Breast epithelium (tissue), 4 donors: ENCODE measurements around the gene VSIR. TPM values are rescaled to one million over a fixed set of nuclear protein-coding genes. Genes with fewer than 3 reads are reported as not detected.
A peak's percentile ranks its signal among the peaks of the same experiment; 100 is the strongest.

ENCODE experiments used
- DNase-seq, 2 donors: peaks; one replicate each; pipeline ENCODE4 v3.0.0-alpha.2; 2019; ENCODE audit warnings: low spot score in 2 of 2
- H3K27ac ChIP-seq, 2 donors: fragments of 200-600 bp; sonication (generic) in 1 of 2; one replicate each; pipeline ENCODE4 v1.5.1; 2016 to 2019; ENCODE audit warnings: mild to moderate bottlenecking in 1 of 2
- H3K27me3 ChIP-seq, 2 donors: fragments of 200-600 bp; sonication (generic) in 1 of 2; one replicate each; pipeline versions ENCODE4 v1.5.1 to v1.6.0; 2017 to 2019; ENCODE audit warnings: control low read depth in 1 of 2, mild to moderate bottlenecking in 1 of 2
- H3K36me3 ChIP-seq: fragments of 200-600 bp; one replicate; pipeline ENCODE4 v1.5.1; 2019
- H3K4me1 ChIP-seq, 2 donors: fragments of 200-600 bp; sonication (generic); one replicate each; pipeline ENCODE4 v1.5.1; 2016 to 2019; ENCODE audit warnings: control low read depth in 1 of 2
- H3K4me3 ChIP-seq, 3 donors: fragments of 200-600 bp; sonication (generic); 1 replicate in 2 of 3; 2 replicates in 1 of 3; pipeline ENCODE4 v1.5.1; 2016 to 2019; ENCODE audit warnings: mild to moderate bottlenecking in 3 of 3, moderate library complexity in 2 of 3
- H3K9me3 ChIP-seq, 2 donors: fragments of 200-600 bp; sonication (generic) in 1 of 2; one replicate each; pipeline ENCODE4 v1.5.1; 2016 to 2019; ENCODE audit warnings: control low read depth in 1 of 2
- POLR2A ChIP-seq: fragments of 450-650 bp; IDR thresholded peaks from one replicate; pipeline ENCODE4 v1.6.1; 2016; ENCODE audit warnings: antibody characterized with exemption, mild to moderate bottlenecking, moderate library complexity
- POLR2AphosphoS5 ChIP-seq, 3 donors: sonication (generic); formaldehyde crosslinking; IDR thresholded peaks; one replicate each; pipeline ENCODE4 v1.6.1; 2017; ENCODE audit warnings: antibody characterized with exemption in 3 of 3
- intact Hi-C: fragments of 100-400 bp; cut with DNase I; formaldehyde crosslinking; loops from one replicate; pipeline ENCODE4 v1.15.1; 2023; ENCODE audit warnings: low total_unique reads
- total RNA-seq, 3 donors: library from RNA; depleted of rRNA; stranded (reverse); fragments of >200 nt; gene quantifications; one replicate each; pipeline ENCODE4 v1.1.0, GENCODE V29; 2016
- TF ChIP-seq, protein P1 (sequence below), 3 donors: fragments of 450-650 bp; IDR thresholded peaks; one replicate each; pipeline ENCODE4 v1.5.1; 2016 to 2017; ENCODE audit warnings: antibody characterized with exemption in 3 of 3, mild to moderate bottlenecking in 3 of 3, moderate library complexity in 3 of 3

Gene VSIR
- total RNA-seq, 3 donors from 2014 or later: 33.4 to 58.7 (median 34.7) TPM

GRCh38 chr10:71735709-71736569 is 37.4 kb downstream of the VSIR start:
- H3K4me3 ChIP-seq: no peak overlapping the region
- intact Hi-C loops: no loop called here
- DNase-seq: no peak
- TF ChIP-seq, protein P1, sequence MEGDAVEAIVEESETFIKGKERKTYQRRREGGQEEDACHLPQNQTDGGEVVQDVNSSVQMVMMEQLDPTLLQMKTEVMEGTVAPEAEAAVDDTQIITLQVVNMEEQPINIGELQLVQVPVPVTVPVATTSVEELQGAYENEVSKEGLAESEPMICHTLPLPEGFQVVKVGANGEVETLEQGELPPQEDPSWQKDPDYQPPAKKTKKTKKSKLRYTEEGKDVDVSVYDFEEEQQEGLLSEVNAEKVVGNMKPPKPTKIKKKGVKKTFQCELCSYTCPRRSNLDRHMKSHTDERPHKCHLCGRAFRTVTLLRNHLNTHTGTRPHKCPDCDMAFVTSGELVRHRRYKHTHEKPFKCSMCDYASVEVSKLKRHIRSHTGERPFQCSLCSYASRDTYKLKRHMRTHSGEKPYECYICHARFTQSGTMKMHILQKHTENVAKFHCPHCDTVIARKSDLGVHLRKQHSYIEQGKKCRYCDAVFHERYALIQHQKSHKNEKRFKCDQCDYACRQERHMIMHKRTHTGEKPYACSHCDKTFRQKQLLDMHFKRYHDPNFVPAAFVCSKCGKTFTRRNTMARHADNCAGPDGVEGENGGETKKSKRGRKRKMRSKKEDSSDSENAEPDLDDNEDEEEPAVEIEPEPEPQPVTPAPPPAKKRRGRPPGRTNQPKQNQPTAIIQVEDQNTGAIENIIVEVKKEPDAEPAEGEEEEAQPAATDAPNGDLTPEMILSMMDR (IDR thresholded peaks at IDR 0.05): no peak
- no peak for TF ChIP-seq POLR2AphosphoS5 (IDR thresholded peaks at IDR 0.05)
- no peak for TF ChIP-seq POLR2A
- no peaks in the 10 kb centered on the region for H3K27me3 ChIP-seq
- H3K4me1 ChIP-seq: peaks cover 0 to 18% of the 10 kb centered on the region in 2 donors
- no peaks in the 10 kb centered on the region for H3K36me3 ChIP-seq
- peak overlapping the region; percentile 82 to 86 for H3K27ac ChIP-seq
- H3K9me3 ChIP-seq: no peaks in the 10 kb centered on the region

GRCh38 chr10:71734797-71735196 is 38.5 kb downstream of the VSIR start:
- peaks cover 0 to 18% of the 10 kb centered on the region in 2 donors for H3K4me1 ChIP-seq
- no peak overlapping the region for H3K4me3 ChIP-seq
- no peaks in the 10 kb centered on the region for H3K36me3 ChIP-seq
- no peaks in the 10 kb centered on the region for H3K27me3 ChIP-seq
- TF ChIP-seq POLR2A: no peak
- TF ChIP-seq, protein P1 (IDR thresholded peaks at IDR 0.05): no peak
- TF ChIP-seq POLR2AphosphoS5 (IDR thresholded peaks at IDR 0.05): no peak
- no peak for DNase-seq
- no peaks in the 10 kb centered on the region for H3K9me3 ChIP-seq
- H3K27ac ChIP-seq: no peak overlapping the region
- intact Hi-C loops: no loop called here

DNA sequence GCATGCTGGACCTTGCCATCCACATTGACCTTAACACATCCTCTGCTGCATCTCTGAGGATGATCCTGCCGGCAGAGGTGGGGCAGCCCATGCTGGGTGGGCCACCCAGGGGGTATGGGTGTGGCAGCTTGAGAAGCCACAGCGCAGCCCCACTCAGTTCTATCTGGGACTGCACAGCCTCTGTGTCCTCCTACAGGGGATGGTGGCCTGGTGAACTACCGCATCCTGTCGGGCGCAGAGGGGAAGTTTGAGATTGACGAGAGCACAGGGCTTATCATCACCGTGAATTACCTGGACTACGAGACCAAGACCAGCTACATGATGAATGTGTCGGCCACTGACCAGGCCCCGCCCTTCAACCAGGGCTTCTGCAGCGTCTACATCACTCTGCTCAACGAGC is 41.5 kb downstream of the VSIR start:
- H3K4me3 ChIP-seq: no peak overlapping the region
- H3K4me1 ChIP-seq: peaks cover 11 to 30% of the 10 kb centered on the region in 2 donors
- TF ChIP-seq POLR2AphosphoS5 (IDR thresholded peaks at IDR 0.05): no peak
- TF ChIP-seq POLR2A: no peak
- TF ChIP-seq, protein P1 (IDR thresholded peaks at IDR 0.05): no peak
- no peak overlapping the region for H3K27ac ChIP-seq
- no peaks in the 10 kb centered on the region for H3K27me3 ChIP-seq
- no peak for DNase-seq
- intact Hi-C loops: no loop called here
- no peaks in the 10 kb centered on the region for H3K36me3 ChIP-seq
- no peaks in the 10 kb centered on the region for H3K9me3 ChIP-seq

DNA sequence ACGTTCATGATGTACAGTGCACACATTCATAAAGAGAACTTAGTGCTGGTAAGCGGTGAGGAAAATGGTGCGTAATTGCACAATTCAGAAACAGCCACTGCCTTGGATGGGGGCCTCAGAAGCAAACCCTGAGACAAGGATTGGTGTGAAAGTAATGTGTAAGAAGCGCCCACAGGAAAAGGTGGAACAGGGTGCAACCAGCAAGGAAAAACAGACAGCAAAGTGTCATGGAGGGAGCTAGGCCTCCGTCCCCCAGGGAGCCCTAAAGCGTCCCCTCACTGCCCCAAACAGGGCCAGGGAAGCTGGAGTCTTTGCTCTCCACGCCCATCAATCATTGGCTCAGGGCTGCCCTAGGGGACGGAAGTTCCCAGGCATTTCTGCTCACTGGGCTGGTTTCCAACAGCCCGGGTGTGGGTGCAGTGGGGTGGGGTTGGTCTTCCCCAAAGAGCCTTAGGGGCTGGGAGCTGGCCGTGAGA is 44.1 kb downstream of the VSIR start:
- Histone ChIP-seq H3K27me3 (no peaks in the 10 kb centered on the region), H3K4me3 (no peak overlapping the region), H3K36me3 (no peaks in the 10 kb centered on the region), H3K27ac (peak overlapping the region; percentile 80 to 89), H3K4me1 (peaks cover 11 to 24% of the 10 kb centered on the region in 2 donors), H3K9me3 (no peaks in the 10 kb centered on the region)
- TF ChIP-seq, protein P1 (IDR thresholded peaks at IDR 0.05): no peak
- TF ChIP-seq POLR2AphosphoS5 (IDR thresholded peaks at IDR 0.05): no peak
- intact Hi-C loops: no loop called here
- peak in 1 of 2 donors; percentile 60 for DNase-seq
